Measurements from ENCODE around the gene DNAI7. TPM values are rescaled to one million over a fixed set of nuclear protein-coding genes. Genes with fewer than 3 reads are reported as not detected.

The DNAI7 gene
- total RNA-seq, 1 experiment from 2014 or later, result 0.52 TPM

DNA sequence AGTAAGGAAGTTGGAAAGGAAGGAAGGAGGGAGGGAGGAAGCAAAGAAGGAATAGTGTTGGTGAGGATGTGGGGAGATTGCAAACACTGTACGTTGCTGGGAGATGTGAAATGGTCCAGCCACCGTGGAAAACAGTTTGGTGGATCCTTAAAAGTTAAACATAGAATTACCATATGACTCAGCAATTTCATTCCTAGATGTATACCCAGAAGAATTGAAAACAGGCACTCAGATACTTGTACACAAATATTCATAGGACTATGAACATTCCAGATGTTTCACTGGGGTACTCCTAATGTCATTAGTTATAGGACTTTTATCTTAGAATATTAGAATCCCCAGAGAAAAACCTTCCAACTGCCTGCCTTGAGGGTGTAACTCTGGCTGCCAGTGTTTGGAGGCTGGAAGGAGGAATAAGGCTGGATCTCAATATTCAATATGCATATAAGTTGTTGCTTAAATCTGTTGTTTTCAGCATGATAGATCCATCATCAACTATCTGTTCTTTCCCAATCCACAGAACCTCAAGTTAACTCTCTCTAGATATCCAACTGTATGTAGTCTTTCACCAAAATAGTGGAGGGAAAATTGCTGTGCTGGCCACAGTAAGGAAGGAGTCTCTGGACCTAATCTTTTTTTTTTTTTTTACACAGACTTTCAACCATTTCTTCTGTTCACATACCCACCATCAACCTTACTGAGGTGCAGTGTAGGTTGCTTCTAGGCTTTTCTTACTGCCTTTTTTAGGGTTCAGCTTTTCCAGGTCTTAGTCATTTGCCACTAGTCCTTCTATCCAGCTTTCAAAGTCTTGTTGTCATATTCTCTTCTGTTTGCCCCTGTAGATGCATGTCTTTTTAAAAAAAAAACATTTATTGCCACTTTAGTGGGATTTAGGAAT is 94.5 kb downstream of the DNAI7 start:
- H3K9me2 ChIP-seq (ENCODE audit: insufficient read depth), result no peaks in the 10 kb centered on the region
- ChIA-PET RAD21 (ENCODE audit: low non-redundant PET in 1 of 2, low total read pairs in 2 of 2, uncharacterized antibody in 2 of 2, unreplicated experiment in 2 of 2) (no interaction called here), POLR2A (no interaction called here), CTCF (no interaction called here)
- TF ChIP-seq EZH2phosphoT487 (IDR thresholded peaks at IDR 0.05; ENCODE audit: borderline replicate concordance), result no peak
- TF ChIP-seq, protein P1, sequence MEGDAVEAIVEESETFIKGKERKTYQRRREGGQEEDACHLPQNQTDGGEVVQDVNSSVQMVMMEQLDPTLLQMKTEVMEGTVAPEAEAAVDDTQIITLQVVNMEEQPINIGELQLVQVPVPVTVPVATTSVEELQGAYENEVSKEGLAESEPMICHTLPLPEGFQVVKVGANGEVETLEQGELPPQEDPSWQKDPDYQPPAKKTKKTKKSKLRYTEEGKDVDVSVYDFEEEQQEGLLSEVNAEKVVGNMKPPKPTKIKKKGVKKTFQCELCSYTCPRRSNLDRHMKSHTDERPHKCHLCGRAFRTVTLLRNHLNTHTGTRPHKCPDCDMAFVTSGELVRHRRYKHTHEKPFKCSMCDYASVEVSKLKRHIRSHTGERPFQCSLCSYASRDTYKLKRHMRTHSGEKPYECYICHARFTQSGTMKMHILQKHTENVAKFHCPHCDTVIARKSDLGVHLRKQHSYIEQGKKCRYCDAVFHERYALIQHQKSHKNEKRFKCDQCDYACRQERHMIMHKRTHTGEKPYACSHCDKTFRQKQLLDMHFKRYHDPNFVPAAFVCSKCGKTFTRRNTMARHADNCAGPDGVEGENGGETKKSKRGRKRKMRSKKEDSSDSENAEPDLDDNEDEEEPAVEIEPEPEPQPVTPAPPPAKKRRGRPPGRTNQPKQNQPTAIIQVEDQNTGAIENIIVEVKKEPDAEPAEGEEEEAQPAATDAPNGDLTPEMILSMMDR (IDR thresholded peaks at IDR 0.05 in 2 of 3, conservative IDR thresholded peaks at IDR 0.05 in 1 of 3; ENCODE audit: borderline replicate concordance in 1 of 3, insufficient read depth in 1 of 3, low read depth in 2 of 3, low read length in 2 of 3), result no peak
- H3K9ac ChIP-seq (ENCODE audit: low read length), result no peak overlapping the region
- no peaks in the 10 kb centered on the region for H4K20me1 ChIP-seq (ENCODE audit: insufficient read depth)
- BruUV-seq (replicated peaks), result no TSS peak
- H3K9me3 ChIP-seq (ENCODE audit: control insufficient read depth in 1 of 2, insufficient read depth in 1 of 2, low read depth in 1 of 2, low read length in 2 of 2), result no peaks in the 10 kb centered on the region
- no peaks in the 10 kb centered on the region for H3K4me1 ChIP-seq (ENCODE audit: control insufficient read depth in 1 of 2, insufficient read depth in 2 of 2, low read length in 2 of 2)
- intact Hi-C loops (cut with micrococcal nuclease), result no loop called here
- no peak overlapping the region for H3K4me3 ChIP-seq (replicated peaks in 1 of 2; ENCODE audit: low read depth in 1 of 2, low read length in 2 of 2)
- H2AFZ ChIP-seq (ENCODE audit: low read depth, low read length, poor library complexity, severe bottlenecking), result no peak overlapping the region
- H3K27me3 ChIP-seq (ENCODE audit: insufficient read depth, low read length), result no peaks in the 10 kb centered on the region
- ATAC-seq (no peak), DNase-seq (ENCODE audit: low read depth, low spot score) (no peak)
- no peaks in the 10 kb centered on the region for H3K79me2 ChIP-seq (ENCODE audit: insufficient read depth, low read length)
- no peak overlapping the region for H3K27ac ChIP-seq (ENCODE audit: low read depth, low read length)
- H3K4me2 ChIP-seq (ENCODE audit: low read length), result no peak overlapping the region
- H3K36me3 ChIP-seq (ENCODE audit: control insufficient read depth in 1 of 2, insufficient read depth in 2 of 2, low read length in 2 of 2), result no peaks in the 10 kb centered on the region

- Histone ChIP-seq H3K4me2 (ENCODE audit: low read length) (no peak overlapping the region), H4K20me1 (ENCODE audit: insufficient read depth) (no peaks in the 10 kb centered on the region), H3K9ac (ENCODE audit: low read length) (no peak overlapping the region), H3K9me3 (ENCODE audit: control insufficient read depth in 1 of 2, insufficient read depth in 1 of 2, low read depth in 1 of 2, low read length in 2 of 2) (no peaks in the 10 kb centered on the region; a peak in 1 of 4 replicates), H2AFZ (ENCODE audit: low read depth, low read length, poor library complexity, severe bottlenecking) (no peak overlapping the region), H3K79me2 (ENCODE audit: insufficient read depth, low read length) (no peaks in the 10 kb centered on the region), H3K36me3 (ENCODE audit: control insufficient read depth in 1 of 2, insufficient read depth in 2 of 2, low read length in 2 of 2) (no peaks in the 10 kb centered on the region), H3K4me1 (ENCODE audit: control insufficient read depth in 1 of 2, insufficient read depth in 2 of 2, low read length in 2 of 2) (no peaks in the 10 kb centered on the region), H3K27ac (ENCODE audit: low read depth, low read length) (no peak overlapping the region), H3K4me3 (replicated peaks in 1 of 2; ENCODE audit: low read depth in 1 of 2, low read length in 2 of 2) (no peak overlapping the region), H3K9me2 (ENCODE audit: insufficient read depth) (no peaks in the 10 kb centered on the region), H3K27me3 (ENCODE audit: insufficient read depth, low read length) (no peaks in the 10 kb centered on the region)
- ATAC-seq (no peak), DNase-seq (ENCODE audit: low read depth, low spot score) (no peak)
- RAD21 ChIA-PET (ENCODE audit: low non-redundant PET in 1 of 2, low total read pairs in 2 of 2, uncharacterized antibody in 2 of 2, unreplicated experiment in 2 of 2), result no interaction called here
- CTCF ChIA-PET, result no interaction called here
- POLR2A ChIA-PET, result no interaction called here
- BruUV-seq (replicated peaks), result no TSS peak
- intact Hi-C loops (cut with micrococcal nuclease), result no loop called here
- TF ChIP-seq POLR2A (IDR thresholded peaks at IDR 0.05; ENCODE audit: borderline replicate concordance, extremely low read depth, insufficient read depth, insufficient read length), result no peak
- no peak for TF ChIP-seq RAD21 (IDR thresholded peaks at IDR 0.05; ENCODE audit: low read depth)
- no peak for TF ChIP-seq CEBPB (IDR thresholded peaks at IDR 0.05; ENCODE audit: low read depth)
- TF ChIP-seq ZFX (IDR thresholded peaks at IDR 0.05), result no peak
- TF ChIP-seq, protein P2, sequence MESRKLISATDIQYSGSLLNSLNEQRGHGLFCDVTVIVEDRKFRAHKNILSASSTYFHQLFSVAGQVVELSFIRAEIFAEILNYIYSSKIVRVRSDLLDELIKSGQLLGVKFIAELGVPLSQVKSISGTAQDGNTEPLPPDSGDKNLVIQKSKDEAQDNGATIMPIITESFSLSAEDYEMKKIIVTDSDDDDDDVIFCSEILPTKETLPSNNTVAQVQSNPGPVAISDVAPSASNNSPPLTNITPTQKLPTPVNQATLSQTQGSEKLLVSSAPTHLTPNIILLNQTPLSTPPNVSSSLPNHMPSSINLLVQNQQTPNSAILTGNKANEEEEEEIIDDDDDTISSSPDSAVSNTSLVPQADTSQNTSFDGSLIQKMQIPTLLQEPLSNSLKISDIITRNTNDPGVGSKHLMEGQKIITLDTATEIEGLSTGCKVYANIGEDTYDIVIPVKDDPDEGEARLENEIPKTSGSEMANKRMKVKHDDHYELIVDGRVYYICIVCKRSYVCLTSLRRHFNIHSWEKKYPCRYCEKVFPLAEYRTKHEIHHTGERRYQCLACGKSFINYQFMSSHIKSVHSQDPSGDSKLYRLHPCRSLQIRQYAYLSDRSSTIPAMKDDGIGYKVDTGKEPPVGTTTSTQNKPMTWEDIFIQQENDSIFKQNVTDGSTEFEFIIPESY (IDR thresholded peaks at IDR 0.05; ENCODE audit: extremely low read depth, insufficient replicate concordance, low read length), result no peak
- TF ChIP-seq CBX3 (IDR thresholded peaks at IDR 0.05; ENCODE audit: low read depth), result no peak
- TF ChIP-seq, protein P3, sequence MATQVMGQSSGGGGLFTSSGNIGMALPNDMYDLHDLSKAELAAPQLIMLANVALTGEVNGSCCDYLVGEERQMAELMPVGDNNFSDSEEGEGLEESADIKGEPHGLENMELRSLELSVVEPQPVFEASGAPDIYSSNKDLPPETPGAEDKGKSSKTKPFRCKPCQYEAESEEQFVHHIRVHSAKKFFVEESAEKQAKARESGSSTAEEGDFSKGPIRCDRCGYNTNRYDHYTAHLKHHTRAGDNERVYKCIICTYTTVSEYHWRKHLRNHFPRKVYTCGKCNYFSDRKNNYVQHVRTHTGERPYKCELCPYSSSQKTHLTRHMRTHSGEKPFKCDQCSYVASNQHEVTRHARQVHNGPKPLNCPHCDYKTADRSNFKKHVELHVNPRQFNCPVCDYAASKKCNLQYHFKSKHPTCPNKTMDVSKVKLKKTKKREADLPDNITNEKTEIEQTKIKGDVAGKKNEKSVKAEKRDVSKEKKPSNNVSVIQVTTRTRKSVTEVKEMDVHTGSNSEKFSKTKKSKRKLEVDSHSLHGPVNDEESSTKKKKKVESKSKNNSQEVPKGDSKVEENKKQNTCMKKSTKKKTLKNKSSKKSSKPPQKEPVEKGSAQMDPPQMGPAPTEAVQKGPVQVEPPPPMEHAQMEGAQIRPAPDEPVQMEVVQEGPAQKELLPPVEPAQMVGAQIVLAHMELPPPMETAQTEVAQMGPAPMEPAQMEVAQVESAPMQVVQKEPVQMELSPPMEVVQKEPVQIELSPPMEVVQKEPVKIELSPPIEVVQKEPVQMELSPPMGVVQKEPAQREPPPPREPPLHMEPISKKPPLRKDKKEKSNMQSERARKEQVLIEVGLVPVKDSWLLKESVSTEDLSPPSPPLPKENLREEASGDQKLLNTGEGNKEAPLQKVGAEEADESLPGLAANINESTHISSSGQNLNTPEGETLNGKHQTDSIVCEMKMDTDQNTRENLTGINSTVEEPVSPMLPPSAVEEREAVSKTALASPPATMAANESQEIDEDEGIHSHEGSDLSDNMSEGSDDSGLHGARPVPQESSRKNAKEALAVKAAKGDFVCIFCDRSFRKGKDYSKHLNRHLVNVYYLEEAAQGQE (IDR thresholded peaks at IDR 0.05; ENCODE audit: low read depth), result no peak
- TF ChIP-seq MAX (IDR thresholded peaks at IDR 0.05), result no peak
- TF ChIP-seq POLR2AphosphoS5 (IDR thresholded peaks at IDR 0.05; ENCODE audit: low read depth, low read length), result no peak
These were observed 96.0 kb downstream of the DNAI7 start for GRCh38 chr12:25099010-25099409.

All from HCT116 (cell line).